Caki2 (cell line): ENCODE data around the gene TCF3. TPM values are rescaled to one million over a fixed set of nuclear protein-coding genes. Genes with fewer than 3 reads are reported as not detected.
A peak's percentile ranks its signal among the peaks of the same experiment; 100 is the strongest.

Experiments
- DNase-seq: peaks from one replicate; pipeline ENCODE4 v3.0.0-alpha.2; 2015; ENCODE audit warnings: low read depth
- in situ Hi-C: cut with HindIII; loops from 2 replicates; pipeline ENCODE4 v1.10.0; 2016; ENCODE audit warnings: low sequenced_read_pairs, low pct_unique_long_range_greater_than_20kb, mixed read lengths
- total RNA-seq: library from RNA; depleted of rRNA; stranded (reverse); fragments of >200 nt; shearing (Covaris generic); gene quantifications from 2 replicates; pipeline ENCODE4 v1.2.3, GENCODE V29; 2014; ENCODE audit warnings: low replicate concordance

TCF3 gene
- total RNA-seq, 1 experiment from 2014 or later: 65.0 TPM

DNA sequence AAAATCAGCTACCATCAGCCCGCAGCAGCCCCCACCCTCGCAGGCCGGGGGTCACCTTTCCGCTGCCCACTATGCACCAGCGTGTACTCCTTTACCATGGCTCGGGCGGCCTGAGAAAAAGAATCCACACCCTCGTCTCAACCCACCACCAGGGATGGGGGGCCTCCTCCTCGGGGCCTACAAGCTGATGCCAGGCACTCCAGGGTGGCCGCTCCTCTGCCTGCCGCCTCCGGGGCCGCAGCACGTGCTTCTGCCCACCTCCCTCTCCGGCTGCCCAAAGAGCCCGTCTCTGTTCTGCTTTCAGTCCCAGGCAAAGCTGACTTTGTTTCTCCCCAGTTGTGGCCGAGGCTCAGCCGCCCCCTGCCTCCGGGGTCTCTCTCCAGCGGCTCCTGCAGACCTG lies 73.2 kb downstream of the TCF3 start:
- in situ Hi-C loops: no loop called here
- DNase-seq: no peak

DNA sequence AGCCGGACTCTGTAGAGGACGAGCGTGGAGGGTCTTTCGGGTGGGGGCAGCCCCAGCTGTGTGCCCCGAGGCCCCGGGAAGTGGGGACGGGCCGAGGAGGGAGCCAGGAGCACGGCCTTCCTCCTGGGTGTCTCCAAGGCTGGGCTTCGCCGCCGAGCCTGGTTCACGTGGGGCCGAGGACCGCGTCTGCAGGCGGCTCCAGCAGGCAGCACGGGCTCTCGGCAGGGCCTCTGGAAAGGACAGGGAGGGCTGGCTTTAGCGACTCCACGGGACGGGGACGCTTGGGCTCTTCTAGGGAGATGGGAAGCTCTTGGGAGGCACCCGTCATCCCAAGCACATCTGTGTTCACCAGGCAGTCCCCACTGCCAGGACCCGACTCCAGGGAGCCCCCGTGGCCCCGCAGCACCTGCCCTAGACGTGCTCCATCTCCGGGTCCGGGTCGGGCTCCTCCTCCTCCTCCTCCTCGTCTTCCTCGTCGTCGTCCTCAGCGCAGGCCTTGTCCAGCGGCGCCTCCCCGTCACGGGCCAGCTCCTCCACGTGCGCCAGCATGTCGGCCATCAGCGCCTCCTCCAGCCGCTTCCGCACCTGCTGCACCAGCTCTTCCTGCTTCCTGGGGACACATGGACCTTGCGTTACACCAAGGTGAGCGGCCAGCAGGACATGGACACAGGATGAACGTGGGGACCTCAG lies 74.3 kb downstream of the TCF3 start:
- in situ Hi-C loops: no loop called here
- no peak for DNase-seq

DNA sequence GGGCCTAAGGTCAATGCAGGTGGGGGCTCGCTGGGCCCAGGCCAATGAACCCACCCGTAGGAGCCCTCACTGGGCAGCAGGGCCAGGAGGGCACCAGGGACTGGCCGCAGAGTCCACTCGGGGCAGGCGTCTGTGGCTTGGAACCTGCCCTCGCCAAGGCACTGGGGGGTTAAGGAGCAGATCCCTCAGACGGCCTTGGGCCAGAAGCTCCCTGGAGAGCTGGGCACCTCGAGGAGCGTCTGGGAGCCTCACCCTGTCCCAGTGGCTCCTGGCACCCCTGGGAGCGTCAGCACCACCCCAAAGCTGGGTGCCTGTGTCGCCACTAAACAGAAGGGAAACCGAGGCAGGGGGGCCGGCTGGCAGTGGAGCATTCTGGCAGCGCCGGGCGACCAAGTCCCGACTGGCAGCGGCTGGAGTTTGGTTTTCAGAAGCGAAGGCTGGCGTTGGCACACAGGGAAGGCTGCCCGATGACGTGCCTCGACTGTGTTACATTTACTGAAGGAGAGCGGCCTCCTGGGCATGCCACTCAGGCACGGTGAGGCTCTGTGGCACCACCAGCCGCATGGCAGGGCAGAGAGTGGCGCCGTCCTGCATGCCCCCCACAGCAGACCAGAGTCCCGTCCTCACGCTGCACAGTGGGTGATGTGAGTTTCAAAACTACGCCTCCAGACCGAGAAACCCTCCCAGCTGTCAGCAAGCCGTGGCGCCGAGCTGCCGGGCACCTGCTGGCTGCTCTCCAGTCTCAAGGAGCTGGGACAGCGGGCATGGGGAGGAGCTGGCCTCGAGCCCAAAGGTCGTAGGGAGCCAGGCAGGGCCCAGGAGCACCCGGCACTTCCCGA lies 75.1 kb downstream of the TCF3 start:
- in situ Hi-C loops: no loop called here
- DNase-seq: no peak

DNA sequence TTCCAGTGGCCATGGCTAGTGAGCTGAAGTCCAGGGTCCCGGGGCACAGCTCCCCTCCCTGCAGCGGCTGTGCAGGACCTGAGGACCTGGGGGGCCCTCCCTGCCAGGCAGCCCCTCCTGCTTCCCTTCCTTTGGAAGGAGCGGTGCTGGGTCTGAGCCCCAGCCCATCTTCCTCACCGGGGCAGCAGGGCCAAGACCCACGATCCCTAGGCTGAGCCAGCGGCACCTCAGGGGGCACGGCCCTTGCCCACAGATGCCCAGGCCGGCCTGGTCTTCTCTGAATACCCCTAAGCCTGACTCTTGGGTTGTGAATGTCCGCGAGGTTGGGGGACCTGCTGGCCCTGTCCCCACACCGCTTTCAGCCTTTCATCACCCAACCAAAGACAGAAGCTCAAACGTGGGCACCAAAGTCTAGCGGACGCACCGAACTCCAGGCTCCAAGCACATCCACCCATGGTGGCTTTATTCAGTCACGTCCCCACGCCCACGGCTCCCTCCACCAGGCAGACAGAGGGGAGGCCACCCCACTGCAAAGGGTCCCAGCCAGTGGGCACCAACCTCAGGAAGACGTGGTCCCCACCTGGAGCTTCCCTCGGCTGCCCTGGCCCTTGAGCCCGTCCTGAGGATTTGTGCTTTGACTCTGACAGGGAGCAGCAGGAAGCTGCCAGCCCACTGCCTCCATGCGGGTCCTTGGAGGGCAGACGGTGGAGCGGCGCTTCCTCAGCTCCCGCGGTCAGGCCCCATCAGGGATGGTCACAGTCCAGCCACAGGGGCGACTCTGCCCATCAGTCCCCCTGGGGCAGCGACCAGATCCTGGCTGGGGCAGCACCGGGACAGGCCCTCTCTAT lies 75.9 kb downstream of the TCF3 start:
- no peak for DNase-seq
- in situ Hi-C loops: no loop called here

DNA sequence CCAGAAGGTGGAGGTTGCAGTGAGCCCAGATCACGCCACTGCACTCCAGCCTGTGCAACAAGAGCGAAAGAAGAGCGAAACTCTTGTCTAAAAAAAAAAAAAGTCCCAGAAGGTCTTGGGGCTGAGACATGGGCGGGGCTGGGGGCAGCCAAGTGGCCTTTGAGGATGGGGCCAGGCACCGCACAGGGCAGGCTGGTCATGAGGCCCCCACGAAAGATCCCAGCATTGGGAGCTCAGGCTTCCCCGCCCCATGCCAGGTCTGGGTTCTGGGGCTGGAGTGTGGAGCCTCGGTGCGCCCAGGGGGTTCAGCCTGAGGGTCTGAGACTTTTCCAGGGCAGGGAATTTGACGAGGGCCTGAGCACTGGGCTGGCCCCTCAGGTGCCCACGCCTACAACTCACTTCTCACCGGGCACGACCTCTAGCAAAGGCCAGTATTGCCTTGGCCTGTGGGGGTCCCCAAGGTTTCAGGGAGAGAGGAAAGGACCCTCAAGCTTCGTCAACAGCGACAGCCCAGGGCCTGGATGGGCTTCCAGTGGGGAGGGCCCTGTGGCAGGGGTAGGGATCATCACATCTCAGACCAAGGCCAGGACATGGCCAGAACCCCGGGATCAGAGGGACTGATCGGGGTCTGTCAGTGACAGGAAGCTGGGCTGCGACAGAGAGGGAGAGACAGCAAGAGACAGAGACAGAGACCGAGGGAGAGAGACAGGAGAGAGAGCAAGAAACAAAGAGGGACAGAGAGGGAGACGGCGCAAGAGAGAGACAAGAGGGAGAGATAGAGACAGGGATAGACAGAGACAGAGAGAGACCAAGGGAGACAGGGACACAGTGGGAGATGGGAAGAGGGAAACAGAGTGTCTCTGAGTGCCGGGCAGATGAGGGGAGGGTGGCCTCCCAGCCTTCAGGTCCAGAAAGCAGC lies 76.8 kb downstream of the TCF3 start:
- in situ Hi-C loops: no loop called here

DNA sequence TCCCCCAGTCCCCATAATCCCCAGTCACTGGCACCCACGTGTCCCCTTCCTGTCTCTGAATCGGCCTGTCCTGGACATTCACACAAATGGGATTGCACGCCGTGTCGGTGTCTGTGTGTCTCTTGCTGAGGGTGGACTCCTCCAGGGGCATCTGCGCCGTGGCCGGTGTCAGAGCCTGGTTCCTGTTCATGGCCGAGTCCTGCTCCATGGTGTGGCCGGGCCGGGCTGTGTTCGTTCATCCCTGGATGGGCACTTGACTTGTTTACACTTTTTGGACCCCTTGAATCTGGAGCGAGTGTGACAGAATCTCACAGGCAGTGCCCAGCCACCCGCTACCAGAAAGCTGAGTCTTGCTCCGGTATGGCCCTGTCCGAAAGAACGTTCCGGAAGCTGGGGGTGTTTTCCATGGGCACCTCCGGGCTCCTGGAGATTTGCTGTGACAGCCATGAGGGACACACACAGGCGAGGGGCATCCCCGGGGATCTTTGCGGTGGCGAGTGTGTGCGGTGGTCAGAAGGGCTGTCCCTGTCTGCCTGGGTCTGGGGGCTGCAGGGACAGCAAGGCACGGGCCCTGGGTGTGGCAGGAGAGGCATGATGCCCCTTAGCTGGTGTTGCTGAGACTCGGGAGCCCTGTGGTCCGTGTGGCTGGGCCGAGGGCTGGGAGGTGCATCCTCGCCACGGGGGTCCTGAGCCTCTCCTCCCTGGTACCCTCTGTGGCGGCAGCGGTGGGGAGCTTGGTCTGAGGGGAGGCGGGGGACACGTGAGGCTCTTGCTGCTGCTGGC lies 77.9 kb downstream of the TCF3 start:
- in situ Hi-C loops: no loop called here
- DNase-seq: no peak

More for the DNA sequence above, 76.8 kb downstream of the TCF3 start:
- DNase-seq: no peak

DNA sequence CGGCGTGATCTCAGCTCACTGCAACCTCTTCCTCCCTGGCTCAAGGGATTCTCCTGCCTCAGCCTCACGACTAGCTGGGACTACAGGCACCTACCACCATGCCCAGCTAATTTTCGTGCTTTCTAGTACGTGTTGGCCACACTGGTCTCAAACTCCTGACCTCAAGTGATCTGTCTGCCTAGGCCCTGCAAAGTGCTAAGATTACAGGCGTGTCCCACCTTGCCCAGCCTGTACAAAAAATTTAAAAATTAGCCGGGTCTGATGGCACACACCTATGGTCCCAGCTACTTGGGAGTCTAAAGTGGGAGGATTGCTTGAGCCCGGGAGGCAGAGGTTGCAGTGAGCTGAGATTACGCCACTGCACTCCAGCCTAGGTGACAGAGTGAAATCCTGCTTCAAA lies 79.6 kb downstream of the TCF3 start:
- DNase-seq: no peak
- in situ Hi-C loops: no loop called here

DNA sequence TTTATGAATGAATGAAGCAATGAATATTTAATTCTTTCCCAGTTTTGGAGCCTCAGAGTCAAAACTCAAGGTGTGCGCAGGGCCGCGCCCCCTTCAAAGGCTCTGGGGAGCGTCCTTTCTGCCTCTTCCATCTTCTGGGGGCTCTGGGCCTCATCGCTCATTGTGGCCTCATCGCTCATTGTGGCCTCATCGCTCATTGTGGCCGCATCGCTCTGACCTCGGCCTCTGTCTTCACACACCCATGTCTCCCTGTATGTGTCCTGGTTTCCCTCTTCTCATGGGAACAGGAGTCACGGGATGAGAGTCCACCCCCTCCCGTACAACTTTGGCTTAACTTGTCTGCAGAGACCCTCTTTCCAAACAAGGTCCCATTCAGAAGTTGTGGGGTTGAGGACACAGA lies 81.1 kb downstream of the TCF3 start:
- no peak for DNase-seq
- in situ Hi-C loops: no loop called here

DNA sequence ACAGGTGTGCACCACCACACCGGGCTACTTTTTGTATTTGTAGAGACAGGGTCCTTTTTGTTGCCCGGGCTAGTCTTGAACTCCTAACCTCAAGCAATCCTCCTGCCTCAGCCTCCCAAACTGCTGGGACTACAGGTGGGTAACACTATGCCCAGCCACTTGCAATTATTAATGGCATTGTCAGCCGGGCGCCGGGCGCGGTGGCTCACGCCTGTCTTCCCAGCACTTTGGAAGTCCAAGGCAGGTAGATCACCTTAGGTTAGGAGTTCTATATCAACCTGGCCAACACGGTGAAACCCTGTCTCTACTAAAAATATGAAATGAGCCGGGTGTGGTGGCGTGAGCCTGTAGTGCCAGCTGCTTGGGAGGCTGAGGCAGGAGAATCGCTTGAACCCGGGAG lies 81.6 kb downstream of the TCF3 start:
- DNase-seq: no peak
- in situ Hi-C loops: no loop called here

DNA sequence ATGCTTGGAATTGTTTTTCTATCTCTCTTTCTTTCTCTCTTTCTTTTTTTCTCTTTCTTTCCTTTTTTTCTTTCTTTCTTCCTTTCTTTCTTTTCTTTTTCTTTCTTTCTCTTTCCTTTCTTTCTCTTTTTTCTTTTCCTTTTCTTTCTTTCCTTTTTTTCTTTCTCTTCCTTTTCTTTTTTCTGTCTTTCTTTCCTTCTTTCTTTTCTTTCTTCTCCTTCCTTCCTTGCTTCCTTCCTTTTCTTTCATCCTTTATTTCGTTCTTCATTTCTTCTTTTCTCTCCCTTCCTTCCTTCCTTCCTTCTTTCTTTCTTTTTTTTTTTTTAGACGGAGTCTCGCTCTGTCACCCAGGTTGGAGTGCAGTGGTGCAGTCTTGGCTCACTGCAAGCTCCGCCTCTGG lies 82.4 kb downstream of the TCF3 start:
- no peak for DNase-seq
- in situ Hi-C loops: no loop called here

DNA sequence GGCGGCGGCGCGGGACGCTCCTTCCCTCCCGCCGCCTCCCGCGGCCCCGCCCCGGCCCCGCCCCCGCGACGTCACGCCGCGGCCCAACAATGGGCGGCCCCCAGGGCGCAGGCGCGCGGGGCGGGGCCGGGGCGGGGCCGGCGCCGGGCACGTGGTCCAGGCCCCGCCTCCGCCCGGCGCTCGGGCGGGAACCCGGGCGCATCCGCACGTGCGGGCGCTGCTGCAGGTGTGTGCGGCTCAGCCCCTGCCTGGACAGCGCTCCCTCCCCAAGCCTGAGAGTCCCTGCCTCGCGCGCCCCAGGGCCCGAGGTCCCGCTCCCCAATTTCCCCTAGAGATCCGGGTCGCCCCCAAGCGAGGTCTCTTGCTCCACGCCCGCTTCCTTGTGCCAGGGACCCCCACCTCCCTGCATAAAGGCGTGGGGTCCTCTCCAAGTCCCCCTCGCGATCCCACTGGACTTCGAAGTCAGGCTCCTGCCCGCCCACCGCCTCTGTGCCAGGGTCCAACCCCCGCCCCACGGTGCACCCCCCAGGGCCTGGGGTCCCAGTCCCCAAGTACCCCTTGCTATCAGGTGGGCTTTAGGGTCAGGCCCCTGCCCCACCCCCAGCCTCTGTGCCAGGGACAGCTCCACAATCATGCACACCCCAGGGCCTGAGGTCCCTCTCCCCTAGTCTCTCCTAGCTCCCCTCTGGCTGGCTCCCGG lies 83.9 kb downstream of the TCF3 start, which contains the start of gene MEX3D:
MEX3D (minus strand) TSS at position 6 of the 700 bp plus-strand sequence. CDS start 267 bp downstream, outside the sequence.
- in situ Hi-C loops: no loop called here
- peak; percentile 18 for DNase-seq

DNA sequence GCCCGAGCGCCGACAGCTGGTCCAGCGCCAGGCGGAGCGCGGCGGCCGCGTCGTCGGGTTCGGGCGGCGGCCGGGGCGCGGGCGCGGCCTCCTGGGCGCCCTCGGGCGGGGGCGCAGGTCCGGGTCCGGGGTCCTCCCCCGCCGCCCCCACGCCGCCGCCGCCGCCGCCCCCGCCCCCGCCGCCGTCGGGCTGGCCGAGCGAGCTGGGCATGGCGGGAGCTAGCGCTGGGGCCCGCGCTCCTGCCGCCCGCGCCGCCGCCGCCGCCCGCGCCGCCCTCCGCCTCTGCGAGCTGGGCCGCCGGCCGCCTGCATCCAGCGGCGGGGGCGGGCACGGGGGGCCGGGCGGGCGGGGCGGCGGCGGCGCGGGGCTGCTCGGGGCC lies 84.6 kb downstream of the TCF3 start:
- DNase-seq: no peak
- in situ Hi-C loops: no loop called here

DNA sequence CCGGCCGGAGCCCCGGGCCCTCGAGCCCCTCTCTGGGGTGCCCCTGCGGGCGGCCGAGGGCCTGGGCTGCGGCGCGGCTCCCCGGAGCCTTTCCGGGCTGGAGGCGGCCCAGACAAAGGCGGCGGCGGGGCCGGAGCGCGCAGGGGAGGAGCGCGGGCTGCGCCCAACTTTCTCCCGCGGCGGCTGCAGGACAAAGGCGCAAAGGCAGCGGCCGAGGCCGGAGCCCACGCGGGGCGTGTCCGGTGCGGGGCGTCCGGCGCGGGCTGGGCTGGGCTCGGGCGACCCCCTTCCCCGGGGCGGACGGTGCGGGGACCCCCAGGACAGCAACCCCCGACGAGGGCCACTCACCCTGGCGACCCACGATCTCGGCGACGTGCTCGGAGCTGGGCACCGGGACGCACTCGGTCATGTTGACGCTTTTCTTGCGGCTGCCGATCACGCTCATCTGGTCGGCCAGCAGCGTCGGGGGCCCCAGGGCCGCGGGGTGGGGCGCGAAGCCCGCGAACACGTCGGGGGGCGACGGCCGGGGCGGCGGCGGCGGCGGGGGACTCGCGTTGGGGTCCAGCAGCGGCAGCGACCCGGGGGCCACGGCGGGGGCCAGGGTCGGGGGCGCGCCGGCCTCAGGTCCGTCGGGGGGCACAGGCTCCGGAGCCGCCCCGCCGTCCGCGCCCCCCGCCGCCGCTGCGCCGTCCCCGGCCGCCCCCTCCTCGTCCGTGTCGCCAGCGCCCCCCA lies 85.1 kb downstream of the TCF3 start:
- in situ Hi-C loops: no loop called here
- peak; percentile 27 for DNase-seq

DNA sequence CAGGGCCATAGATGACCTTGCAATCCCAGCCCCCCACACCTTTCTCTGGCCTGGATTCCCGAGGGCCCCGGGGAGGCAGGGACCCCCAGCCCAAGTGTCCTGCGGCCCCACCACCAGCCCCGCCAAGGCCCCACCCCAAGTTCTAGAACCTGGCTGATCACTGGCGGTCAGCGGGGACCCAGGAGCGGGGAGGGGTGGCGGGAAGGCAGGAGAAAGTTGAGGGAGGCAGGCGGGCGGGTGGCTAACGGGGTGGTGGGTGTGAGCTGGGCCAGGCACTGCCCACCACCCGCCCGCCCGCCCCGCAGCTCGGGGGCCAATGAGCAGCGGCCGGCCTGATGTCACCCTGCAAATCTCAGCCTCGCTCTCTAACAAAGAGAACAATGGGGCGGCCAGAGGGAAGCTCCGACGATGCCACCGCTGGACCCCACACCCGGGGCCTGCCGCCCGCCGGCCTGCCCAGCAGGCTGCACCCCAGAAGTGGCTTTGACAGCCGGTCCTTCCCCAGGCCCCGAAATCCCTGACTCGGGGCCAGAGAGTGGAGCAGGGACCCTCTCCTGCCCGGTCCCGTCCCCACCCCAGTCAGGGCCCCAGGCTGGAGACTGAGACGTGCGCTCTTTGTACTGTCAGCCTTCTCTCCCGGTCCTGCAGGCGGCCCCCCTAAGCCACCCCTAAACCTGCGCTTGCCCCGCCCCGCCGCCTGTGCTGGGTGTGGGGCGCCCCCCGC lies 85.9 kb downstream of the TCF3 start:
- in situ Hi-C loops: no loop called here
- DNase-seq: peak; percentile 76

DNA sequence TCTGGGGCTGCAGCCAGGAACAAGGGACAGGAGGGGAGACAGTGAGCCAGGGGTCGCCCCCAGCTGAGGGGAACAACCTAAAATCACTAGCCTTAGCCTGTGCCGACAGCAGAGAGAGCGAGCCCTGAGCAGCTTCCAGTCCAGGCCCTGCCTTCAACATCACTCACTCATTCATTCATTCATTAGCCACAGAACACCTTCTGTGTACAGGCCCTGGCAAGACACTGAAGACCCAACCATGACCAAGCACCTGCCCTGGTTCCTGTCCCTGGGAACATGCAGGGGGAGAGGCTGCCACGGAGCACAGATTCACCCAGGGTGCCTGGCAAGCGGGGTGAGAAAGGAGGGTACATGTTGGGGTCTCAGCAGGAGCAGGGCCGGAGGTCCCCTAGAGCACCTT lies 89.2 kb downstream of the TCF3 start:
- DNase-seq: no peak
- in situ Hi-C loops: no loop called here
